SK-N-SH (cell line): ENCODE data around the gene LHFPL6.

ENCODE experiments used
- CTCF ChIP-seq: fragments of 200-600 bp; sonication (generic); IDR thresholded peaks from 2 replicates; pipeline ENCODE4 v1.6.1; 2017; ENCODE audit warnings: antibody characterized with exemption, mild to moderate bottlenecking, moderate library complexity
- EP300 ChIP-seq, 2 experiments: IDR thresholded peaks; 2 replicates each; pipeline versions ENCODE4 v1.4.0 to v1.6.1; 2012; ENCODE audit warnings: borderline replicate concordance in 1 of 2, low read depth in 1 of 2, low read length in 1 of 2
- FOSL2 ChIP-seq: IDR thresholded peaks from 2 replicates; pipeline ENCODE4 v1.4.0; 2012; ENCODE audit warnings: low read depth, mild to moderate bottlenecking, moderate library complexity, borderline replicate concordance
- MAX ChIP-seq: IDR thresholded peaks from 2 replicates; pipeline ENCODE4 v1.4.0; 2012; ENCODE audit warnings: low read depth
- POLR2AphosphoS5 ChIP-seq: IDR thresholded peaks from 2 replicates; pipeline ENCODE4 v1.6.1; 2012; ENCODE audit warnings: low read depth, low read length
- RXRA ChIP-seq: IDR thresholded peaks from 2 replicates; pipeline ENCODE4 v1.4.0; 2012; ENCODE audit warnings: low read depth, mild to moderate bottlenecking, borderline replicate concordance
- TEAD4 ChIP-seq: IDR thresholded peaks from 2 replicates; pipeline ENCODE4 v1.4.0; 2012; ENCODE audit warnings: mild to moderate bottlenecking, borderline replicate concordance; ENCODE audit not compliant: insufficient read depth
- ZBTB33 ChIP-seq: IDR thresholded peaks from 2 replicates; pipeline ENCODE4 v1.4.0; 2012; ENCODE audit warnings: low read depth, borderline replicate concordance

DNA sequence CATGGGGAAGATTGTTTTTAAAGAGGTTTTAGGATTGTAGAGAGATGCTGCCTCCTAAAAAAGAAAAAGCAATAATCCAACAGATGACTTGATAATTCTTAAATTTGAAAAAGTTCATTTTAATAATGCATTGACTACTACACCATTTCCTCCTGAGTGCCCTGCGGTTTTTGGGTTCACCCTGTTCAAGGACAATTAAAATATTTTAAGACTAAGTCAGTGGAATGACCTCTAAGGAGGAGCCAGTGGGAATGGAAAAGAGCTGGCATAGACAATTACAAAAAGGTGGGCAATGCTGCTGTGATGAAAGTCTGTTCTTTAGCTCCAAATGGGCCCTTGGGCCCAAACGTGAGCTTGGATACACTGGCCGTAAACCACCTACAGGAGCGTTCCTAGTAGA, 217.8 kb downstream of the LHFPL6 start:
- no peak for TF ChIP-seq POLR2AphosphoS5
- TF ChIP-seq TEAD4 = no peak
- TF ChIP-seq MAX = no peak
- no peak for TF ChIP-seq CTCF
- TF ChIP-seq ZBTB33 = no peak
- TF ChIP-seq FOSL2 = no peak
- TF ChIP-seq RXRA = no peak
- no peak for TF ChIP-seq EP300 (IDR thresholded peaks at IDR 0.05; ENCODE audit: borderline replicate concordance in 1 of 2, low read depth in 1 of 2, low read length in 1 of 2)
